Measurements from ENCODE around the gene LRRC43. TPM values are rescaled to one million over a fixed set of nuclear protein-coding genes. Genes with fewer than 3 reads are reported as not detected.

The LRRC43 gene
- total RNA-seq, 1 experiment from 2014 or later = 0.46 TPM

DNA sequence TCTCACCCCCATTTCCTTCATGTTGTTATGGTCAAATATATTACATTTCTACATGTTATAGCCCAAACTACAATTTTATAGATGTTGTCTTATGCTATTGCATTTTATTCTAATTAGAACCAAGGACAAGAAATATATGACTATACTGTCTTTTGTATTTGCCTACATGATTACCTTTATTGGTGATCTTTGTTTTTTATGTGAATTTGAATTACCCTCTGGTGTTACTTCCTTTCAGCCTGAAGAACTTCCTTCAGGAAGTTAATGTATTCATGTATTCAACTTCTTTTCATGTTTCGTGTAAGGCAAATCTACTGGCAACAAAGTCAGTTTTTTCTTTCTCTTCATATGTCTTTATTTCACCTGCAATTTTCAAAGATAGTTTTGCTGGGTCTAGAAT, 11.9 kb downstream of the LRRC43 start:
- Histone ChIP-seq H2BK15ac (ENCODE audit: low read depth, low read length) (no peak overlapping the region), H3K79me2 (ENCODE audit: insufficient read depth, low read length) (no peaks in the 10 kb centered on the region), H2AK5ac (ENCODE audit: insufficient read length, low read length) (no peak overlapping the region), H4K5ac (ENCODE audit: insufficient read length, low read depth, low read length) (no peak overlapping the region), H3K79me1 (ENCODE audit: insufficient read depth, low read depth, low read length, poor library complexity, severe bottlenecking) (no peaks in the 10 kb centered on the region), H3K9ac (ENCODE audit: extremely low read depth, insufficient read length, low read length) (no peak overlapping the region), H2BK5ac (ENCODE audit: insufficient read length, low read length) (no peak overlapping the region), H4K91ac (ENCODE audit: insufficient read length, low read depth, low read length) (no peak overlapping the region), H3K9me3 (ENCODE audit: control insufficient read depth, low read depth, low read length) (no peaks in the 10 kb centered on the region), H3K4ac (ENCODE audit: low read depth, low read length) (no peak overlapping the region), H3K27me3 (ENCODE audit: insufficient read depth, low read length) (no peaks in the 10 kb centered on the region), H3K27ac (ENCODE audit: insufficient read length, low read depth, low read length) (no peak overlapping the region), H3T11ph (ENCODE audit: low read length) (no peak overlapping the region), H3K56ac (ENCODE audit: insufficient read length, low read depth, low read length) (no peak overlapping the region), H4K8ac (replicated peaks; ENCODE audit: insufficient read length, low read depth, low read length) (no peak overlapping the region), H3K18ac (ENCODE audit: insufficient read length, low read depth, low read length) (no peak overlapping the region), H3K4me2 (ENCODE audit: insufficient read depth, insufficient read length, low read length) (no peak overlapping the region), H2BK120ac (ENCODE audit: low read depth, low read length, poor library complexity, severe bottlenecking) (no peak overlapping the region), H2BK20ac (ENCODE audit: low read depth, low read length, poor library complexity, severe bottlenecking) (no peak overlapping the region), H3K23me2 (ENCODE audit: insufficient read length, low read depth, low read length, poor library complexity, severe bottlenecking) (no peaks in the 10 kb centered on the region), H3K14ac (ENCODE audit: insufficient read depth, low read length) (no peak overlapping the region), H2AFZ (ENCODE audit: low read length) (no peak overlapping the region), H3K4me1 (ENCODE audit: insufficient read depth, low read length) (peaks cover 2% of the 10 kb centered on the region), H3K23ac (ENCODE audit: insufficient read length, low read depth, low read length) (no peak overlapping the region), H4K20me1 (ENCODE audit: control insufficient read depth, insufficient read depth, insufficient read length) (no peaks in the 10 kb centered on the region), H2BK12ac (ENCODE audit: insufficient read length, low read depth, low read length) (no peak overlapping the region)
- H3K27ac Mint-ChIP-seq = no peak overlapping the region; a peak in 1 of 7 replicates
- H3K27me3 Mint-ChIP-seq (ENCODE audit: low read depth) = peaks cover 8% of the 10 kb centered on the region; the same call in 1 of the 2 replicates
- TF ChIP-seq, protein P1, sequence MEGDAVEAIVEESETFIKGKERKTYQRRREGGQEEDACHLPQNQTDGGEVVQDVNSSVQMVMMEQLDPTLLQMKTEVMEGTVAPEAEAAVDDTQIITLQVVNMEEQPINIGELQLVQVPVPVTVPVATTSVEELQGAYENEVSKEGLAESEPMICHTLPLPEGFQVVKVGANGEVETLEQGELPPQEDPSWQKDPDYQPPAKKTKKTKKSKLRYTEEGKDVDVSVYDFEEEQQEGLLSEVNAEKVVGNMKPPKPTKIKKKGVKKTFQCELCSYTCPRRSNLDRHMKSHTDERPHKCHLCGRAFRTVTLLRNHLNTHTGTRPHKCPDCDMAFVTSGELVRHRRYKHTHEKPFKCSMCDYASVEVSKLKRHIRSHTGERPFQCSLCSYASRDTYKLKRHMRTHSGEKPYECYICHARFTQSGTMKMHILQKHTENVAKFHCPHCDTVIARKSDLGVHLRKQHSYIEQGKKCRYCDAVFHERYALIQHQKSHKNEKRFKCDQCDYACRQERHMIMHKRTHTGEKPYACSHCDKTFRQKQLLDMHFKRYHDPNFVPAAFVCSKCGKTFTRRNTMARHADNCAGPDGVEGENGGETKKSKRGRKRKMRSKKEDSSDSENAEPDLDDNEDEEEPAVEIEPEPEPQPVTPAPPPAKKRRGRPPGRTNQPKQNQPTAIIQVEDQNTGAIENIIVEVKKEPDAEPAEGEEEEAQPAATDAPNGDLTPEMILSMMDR (conservative IDR thresholded peaks at IDR 0.05) = no peak
- no peak overlapping the region for H3K4me3 Mint-ChIP-seq
- H3K9me3 Mint-ChIP-seq = peaks cover 4 to 10% of the 10 kb centered on the region in 2 experiments
- H3K4me1 Mint-ChIP-seq = peaks cover 3 to 8% of the 10 kb centered on the region in 2 experiments; a peak in 3 of 4 replicates
- WGBS (ENCODE audit: extremely low coverage, insufficient read length, low lambda C conversion rate) = no CpG with 5 or more reads among the region's 1 CpG
- no peak for DNase-seq
- H3K36me3 Mint-ChIP-seq (ENCODE audit: insufficient read depth in 1 of 3, low read depth in 3 of 3) = no peaks in the 10 kb centered on the region; a peak in 1 of 7 replicates
